Measurements from ENCODE around the gene GPATCH8.

Gene GPATCH8

GRCh38 chr17:44349553-44350070 lies 153.6 kb downstream of the GPATCH8 start:
- TF ChIP-seq BACH2 (CRISPR knock-in tag; IDR thresholded peaks at IDR 0.05; ENCODE audit: borderline replicate concordance) (no peak), ZNF8 (CRISPR knock-in tag; IDR thresholded peaks at IDR 0.05) (no peak), ZNF70 (CRISPR knock-in tag; IDR thresholded peaks at IDR 0.05) (no peak), ZFP30 (CRISPR knock-in tag; IDR thresholded peaks at IDR 0.05) (no peak), ZFP3 (CRISPR knock-in tag; IDR thresholded peaks at IDR 0.05) (no peak), CREB5 (CRISPR knock-in tag; IDR thresholded peaks at IDR 0.05; ENCODE audit: low read depth) (no peak), CSRNP3 (CRISPR knock-in tag; IDR thresholded peaks at IDR 0.05) (no peak), PATZ1 (CRISPR knock-in tag; IDR thresholded peaks at IDR 0.05; ENCODE audit: borderline replicate concordance) (no peak), RARB (CRISPR knock-in tag; IDR thresholded peaks at IDR 0.05) (no peak), ARNTL (CRISPR knock-in tag; IDR thresholded peaks at IDR 0.05; ENCODE audit: borderline replicate concordance, low read depth) (no peak), SNAI2 (CRISPR knock-in tag; IDR thresholded peaks at IDR 0.05) (no peak), CSDC2 (CRISPR knock-in tag; IDR thresholded peaks at IDR 0.05) (no peak), ZNF565 (CRISPR knock-in tag; conservative IDR thresholded peaks at IDR 0.05; ENCODE audit: low read depth) (no peak)
- TF ChIP-seq, protein P1, sequence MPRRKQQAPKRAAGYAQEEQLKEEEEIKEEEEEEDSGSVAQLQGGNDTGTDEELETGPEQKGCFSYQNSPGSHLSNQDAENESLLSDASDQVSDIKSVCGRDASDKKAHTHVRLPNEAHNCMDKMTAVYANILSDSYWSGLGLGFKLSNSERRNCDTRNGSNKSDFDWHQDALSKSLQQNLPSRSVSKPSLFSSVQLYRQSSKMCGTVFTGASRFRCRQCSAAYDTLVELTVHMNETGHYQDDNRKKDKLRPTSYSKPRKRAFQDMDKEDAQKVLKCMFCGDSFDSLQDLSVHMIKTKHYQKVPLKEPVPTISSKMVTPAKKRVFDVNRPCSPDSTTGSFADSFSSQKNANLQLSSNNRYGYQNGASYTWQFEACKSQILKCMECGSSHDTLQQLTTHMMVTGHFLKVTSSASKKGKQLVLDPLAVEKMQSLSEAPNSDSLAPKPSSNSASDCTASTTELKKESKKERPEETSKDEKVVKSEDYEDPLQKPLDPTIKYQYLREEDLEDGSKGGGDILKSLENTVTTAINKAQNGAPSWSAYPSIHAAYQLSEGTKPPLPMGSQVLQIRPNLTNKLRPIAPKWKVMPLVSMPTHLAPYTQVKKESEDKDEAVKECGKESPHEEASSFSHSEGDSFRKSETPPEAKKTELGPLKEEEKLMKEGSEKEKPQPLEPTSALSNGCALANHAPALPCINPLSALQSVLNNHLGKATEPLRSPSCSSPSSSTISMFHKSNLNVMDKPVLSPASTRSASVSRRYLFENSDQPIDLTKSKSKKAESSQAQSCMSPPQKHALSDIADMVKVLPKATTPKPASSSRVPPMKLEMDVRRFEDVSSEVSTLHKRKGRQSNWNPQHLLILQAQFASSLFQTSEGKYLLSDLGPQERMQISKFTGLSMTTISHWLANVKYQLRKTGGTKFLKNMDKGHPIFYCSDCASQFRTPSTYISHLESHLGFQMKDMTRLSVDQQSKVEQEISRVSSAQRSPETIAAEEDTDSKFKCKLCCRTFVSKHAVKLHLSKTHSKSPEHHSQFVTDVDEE (CRISPR knock-in tag; IDR thresholded peaks at IDR 0.05), result no peak
- ATAC-seq, result no peak

DNA sequence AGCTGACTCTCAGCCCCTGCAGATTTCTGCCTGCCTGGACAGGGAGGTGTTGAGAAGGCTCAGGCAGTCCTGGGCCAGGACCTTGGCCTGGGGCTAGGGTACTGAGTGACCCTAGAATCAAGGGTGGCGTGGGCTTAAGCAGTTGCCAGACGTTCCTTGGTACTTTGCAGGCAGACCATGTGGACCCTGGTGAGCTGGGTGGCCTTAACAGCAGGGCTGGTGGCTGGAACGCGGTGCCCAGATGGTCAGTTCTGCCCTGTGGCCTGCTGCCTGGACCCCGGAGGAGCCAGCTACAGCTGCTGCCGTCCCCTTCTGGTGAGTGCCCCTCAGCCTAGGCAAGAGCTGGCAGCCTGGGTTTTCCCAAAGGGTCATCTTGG lies 154.2 kb downstream of the GPATCH8 start:
- TF ChIP-seq, protein P1 (CRISPR knock-in tag; IDR thresholded peaks at IDR 0.05), result no peak
- TF ChIP-seq RARB (CRISPR knock-in tag; IDR thresholded peaks at IDR 0.05), result no peak
- no peak for TF ChIP-seq CSDC2 (CRISPR knock-in tag; IDR thresholded peaks at IDR 0.05)
- TF ChIP-seq ZFP3 (CRISPR knock-in tag; IDR thresholded peaks at IDR 0.05), result no peak
- TF ChIP-seq ZNF70 (CRISPR knock-in tag; IDR thresholded peaks at IDR 0.05), result no peak
- TF ChIP-seq OSR1 (CRISPR knock-in tag; IDR thresholded peaks at IDR 0.05), result no peak
- no peak for TF ChIP-seq ISL1 (CRISPR knock-in tag; IDR thresholded peaks at IDR 0.05)
- no peak for TF ChIP-seq PPARA (CRISPR knock-in tag; IDR thresholded peaks at IDR 0.05; ENCODE audit: borderline replicate concordance)
- no peak for TF ChIP-seq TCF4 (CRISPR knock-in tag; IDR thresholded peaks at IDR 0.05; ENCODE audit: borderline replicate concordance)
- TF ChIP-seq TOX (CRISPR knock-in tag; IDR thresholded peaks at IDR 0.05; ENCODE audit: borderline replicate concordance), result no peak
- TF ChIP-seq ARNTL (CRISPR knock-in tag; IDR thresholded peaks at IDR 0.05; ENCODE audit: borderline replicate concordance, low read depth), result no peak
- no peak for TF ChIP-seq SNAI2 (CRISPR knock-in tag; IDR thresholded peaks at IDR 0.05)
- TF ChIP-seq PATZ1 (CRISPR knock-in tag; IDR thresholded peaks at IDR 0.05; ENCODE audit: borderline replicate concordance), result no peak
- no peak for TF ChIP-seq POU6F1 (CRISPR knock-in tag; IDR thresholded peaks at IDR 0.05; ENCODE audit: borderline replicate concordance, low read depth)
- no peak for TF ChIP-seq ZFP30 (CRISPR knock-in tag; IDR thresholded peaks at IDR 0.05)
- no peak for TF ChIP-seq ZC3H10 (CRISPR knock-in tag; IDR thresholded peaks at IDR 0.05)
- TF ChIP-seq GLIS3 (CRISPR knock-in tag; IDR thresholded peaks at IDR 0.05), result no peak
- no peak for ATAC-seq

Data from SK-N-SH treated with all-trans-retinoic acid at 6 μM for 48 hours (cell line).